GM18520 (cell line): ENCODE measurements around the gene MAOA.
"Not testable (repeated sequence)": the region's sequence is repeated elsewhere in the genome, so short reads cannot be mapped to it uniquely, and the experiment has no call there.

Experiments used
- ATAC-seq: cut with Tn5 transposase; IDR thresholded peaks from one replicate; pipeline ENCODE4 v1.9.1; 2021; ENCODE audit not compliant: unreplicated experiment

Gene MAOA

DNA sequence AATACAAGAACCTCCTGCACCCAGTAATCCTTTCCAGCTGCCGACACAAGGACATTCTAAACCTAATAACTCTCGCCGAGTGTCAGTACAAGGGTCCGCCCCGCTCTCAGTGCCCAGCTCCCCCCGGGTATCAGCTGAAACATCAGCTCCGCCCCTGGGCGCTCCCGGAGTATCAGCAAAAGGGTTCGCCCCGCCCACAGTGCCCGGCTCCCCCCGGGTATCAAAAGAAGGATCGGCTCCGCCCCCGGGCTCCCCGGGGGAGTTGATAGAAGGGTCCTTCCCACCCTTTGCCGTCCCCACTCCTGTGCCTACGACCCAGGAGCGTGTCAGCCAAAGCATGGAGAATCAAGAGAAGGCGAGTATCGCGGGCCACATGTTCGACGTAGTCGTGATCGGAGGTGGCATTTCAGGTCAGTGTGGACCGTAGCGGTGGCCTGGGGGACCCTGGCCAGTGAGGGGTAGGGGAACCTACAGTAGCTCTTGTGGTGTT, at the start of gene MAOA:
MAOA (plus strand) TSS at position 295 of the 490 bp plus-strand sequence; CDS start at position 338, 43 bp downstream.
- no peak for ATAC-seq

DNA sequence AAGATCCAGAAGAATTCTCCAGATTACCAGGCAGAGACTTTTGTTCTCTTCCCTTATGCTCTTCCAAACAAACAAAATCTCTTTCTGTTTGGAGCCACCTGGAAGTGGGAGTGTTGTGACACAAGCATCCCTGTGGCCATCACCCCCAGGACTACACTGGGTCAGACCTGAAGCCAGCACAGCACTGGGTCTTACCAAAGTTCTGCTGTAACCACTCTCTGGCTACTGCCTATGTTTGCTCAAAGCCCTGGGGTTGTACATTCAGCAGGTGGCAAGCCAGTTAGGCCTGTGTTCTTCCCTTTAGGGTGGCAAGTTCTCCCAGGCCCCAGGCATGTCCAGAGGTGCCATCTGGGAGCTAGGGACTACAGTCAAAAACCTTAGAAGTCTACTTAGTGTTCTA, 43.7 kb upstream of the MAOA start:
- no peak for ATAC-seq

DNA sequence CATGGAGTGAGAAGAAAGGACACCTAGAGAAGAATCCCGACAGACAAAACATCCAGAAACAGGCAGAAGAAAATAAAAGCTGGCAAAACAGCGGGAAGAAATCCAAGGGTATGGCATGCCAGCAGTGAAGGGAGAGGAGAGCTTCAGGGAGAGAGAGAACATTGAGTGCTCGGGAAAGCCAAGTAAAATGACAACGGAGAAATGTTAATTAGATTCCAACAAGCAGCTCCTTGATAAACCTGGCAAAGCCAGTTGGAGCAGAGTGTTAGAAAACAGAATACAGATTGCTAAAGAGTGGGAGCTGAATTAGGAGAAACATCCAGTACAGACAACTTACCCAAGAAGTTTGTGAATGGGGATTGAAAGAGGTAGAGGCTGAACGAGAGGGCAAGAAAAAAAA, 40.4 kb upstream of the MAOA start:
- no peak for ATAC-seq

DNA sequence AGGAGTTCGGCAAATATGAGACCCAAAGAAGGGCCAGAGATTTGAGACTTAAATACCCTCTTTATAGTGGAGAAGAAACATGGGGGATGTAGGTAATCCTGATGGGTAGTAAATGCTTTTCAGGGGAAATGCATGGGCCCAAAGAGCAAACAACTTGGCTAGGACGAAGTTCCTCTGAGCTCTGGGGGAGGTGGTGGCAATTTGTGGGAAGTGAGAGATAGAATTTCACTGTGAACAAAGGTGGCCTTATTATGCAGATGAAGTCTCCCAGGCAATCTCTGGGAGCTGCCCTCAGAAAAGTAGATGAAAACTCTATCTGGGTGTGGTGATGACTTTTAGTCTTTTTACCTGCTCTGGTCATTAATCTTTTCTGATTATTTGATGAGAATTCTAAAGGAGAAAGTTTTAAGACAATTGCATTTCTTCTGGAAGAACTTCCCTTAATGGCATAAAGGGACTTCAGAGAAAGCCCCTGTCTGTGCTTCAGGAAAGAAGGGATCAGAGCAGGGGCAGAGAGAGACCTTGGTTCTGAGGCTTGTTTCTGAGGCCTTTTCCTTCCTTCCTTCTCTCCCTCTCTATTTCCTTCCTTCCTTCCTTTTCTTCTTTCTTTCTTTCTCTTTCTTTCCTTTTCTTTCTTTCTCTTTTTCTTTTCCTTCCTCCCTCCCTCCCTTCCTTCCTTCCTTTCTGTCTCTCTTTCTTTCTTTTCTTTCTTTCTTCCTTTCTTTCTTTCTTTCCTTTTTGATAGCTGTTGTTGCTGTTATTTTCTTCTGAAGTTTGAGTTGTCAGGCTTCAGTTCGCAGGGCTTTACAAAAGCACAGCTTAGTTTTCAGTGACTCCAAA, 37.5 kb upstream of the MAOA start:
- ATAC-seq, result no peak

DNA sequence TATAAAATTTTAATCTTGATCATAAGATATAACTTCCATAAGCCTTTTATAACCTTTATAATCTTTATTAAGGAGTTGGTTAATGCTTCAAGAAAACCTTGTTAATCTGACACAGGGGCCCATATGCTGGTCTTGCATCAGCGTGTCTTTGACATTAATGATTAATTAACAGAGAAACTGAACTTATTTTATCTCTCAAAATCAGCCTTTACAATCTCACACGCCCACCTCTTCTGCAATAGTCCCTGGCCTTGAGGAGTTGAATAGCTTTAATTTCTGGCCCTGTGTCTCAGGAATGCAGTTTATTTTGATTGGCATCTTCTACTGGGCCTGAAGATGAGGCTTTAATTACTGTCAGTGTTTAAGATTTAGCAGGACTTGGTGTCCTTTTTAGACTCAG, 36.2 kb upstream of the MAOA start:
- ATAC-seq, result not testable (repeated sequence)

DNA sequence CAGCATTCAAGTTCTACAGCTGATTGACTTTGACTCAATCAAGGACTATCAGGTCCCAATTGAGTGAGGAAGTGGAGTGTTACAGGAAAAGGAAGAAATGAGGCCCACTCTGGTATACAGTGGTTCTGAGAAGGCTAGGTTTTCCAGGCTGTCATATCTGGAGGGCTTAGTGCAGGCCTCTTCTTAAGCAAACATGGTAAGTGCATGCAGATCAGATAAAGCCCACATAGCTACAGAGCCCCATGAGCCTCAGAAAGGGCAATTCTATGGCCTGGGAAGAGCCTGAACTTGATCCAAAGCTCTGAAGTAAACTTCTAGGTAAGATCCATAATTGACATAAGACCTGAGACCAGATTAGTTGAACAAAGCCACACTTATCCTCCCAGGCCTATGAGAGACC, 29.0 kb upstream of the MAOA start:
- ATAC-seq, result no peak

DNA sequence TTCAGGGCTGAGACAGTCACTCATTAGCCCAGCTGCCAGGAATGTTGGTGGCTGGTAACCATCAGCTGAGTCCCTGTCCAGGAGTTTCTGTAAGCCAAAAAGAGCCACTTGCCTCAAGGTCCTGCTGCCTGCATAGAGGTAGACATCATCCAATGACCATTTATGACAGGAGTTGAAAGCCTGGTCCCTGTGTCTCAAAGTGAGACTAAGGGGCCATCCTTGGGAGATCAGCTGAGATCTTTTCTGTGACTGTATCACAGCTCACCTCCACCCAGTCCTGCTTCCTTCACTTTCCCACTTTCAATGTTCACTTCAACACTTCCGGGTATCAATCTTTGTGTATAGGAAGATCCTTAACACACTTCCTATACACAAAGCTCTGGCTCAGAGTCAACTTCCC, 28.4 kb upstream of the MAOA start:
- ATAC-seq, result no peak

DNA sequence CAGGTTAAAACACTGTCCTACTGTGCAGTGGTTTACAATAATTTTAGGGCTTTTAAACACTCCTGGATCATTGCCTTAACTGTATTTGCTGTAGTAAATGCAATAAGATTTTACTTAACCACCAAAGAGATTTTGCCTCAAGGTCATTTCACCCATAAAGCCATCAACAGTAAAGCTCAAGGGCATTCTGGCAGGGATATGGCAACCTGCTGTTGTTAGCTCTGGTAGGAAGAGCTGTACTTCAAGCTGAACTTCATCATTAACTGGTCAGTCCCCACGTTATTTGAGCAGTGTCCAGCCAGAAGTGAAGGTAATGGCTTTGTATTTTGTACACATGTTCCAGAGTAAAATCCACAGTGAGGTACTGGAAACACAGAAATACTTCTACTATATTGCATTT, 26.9 kb upstream of the MAOA start:
- no peak for ATAC-seq

DNA sequence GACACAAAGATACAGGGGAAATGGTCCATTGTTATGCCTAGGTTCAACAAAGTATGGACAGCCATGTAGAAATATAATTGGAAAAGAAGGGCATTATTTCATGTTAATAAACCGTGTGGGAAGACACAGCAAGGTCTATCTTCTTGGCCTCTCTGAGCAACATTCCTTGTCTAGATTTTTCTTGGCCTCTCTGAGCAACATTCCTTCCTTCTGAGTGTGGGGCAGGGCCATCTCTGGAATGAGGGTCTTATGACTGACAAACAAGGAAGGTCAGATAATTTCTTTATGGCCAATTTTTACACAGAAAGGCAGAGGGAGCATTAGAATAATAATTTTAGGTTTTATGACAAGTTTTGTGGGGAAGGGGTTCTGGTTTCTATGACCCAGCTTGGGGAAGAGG, 24.3 kb upstream of the MAOA start:
- ATAC-seq, result no peak

DNA sequence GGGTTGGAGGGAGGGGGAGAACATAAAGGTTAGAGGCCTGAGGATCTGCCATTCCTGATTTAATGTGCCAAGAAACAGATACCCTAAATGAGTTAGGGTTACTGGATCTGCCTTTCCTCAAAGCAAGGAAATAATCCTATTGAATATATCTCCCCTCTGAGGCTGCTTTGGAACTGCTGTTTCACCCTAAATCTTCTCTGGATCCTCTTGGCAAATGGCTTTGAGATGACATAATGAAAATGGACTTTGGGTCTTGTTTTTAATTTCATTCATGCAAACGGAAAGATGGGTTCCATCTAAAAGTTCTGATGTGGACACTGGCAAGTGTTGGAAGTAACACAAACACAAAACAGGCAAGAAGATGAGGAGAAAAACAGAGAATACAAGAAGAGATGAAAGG, 23.0 kb upstream of the MAOA start:
- no peak for ATAC-seq

DNA sequence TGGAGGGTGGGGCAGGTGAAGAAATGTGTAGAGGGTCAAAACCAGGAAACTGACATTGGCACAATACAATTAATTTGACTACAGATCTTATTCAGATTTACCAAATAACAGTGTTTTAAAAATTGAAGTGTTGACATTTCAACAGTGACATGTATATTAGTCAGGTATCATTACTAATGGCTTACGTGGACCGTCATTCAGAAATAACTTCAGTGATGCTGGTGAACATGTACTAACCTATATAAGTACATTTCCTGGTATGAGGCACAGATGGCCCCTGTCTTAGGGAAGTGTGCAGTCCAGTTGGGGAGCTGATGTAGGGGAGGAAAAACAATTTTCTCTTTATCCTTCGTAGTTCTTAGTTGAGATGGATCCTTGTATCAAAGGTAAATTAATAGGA, 22.3 kb upstream of the MAOA start:
- no peak for ATAC-seq

DNA sequence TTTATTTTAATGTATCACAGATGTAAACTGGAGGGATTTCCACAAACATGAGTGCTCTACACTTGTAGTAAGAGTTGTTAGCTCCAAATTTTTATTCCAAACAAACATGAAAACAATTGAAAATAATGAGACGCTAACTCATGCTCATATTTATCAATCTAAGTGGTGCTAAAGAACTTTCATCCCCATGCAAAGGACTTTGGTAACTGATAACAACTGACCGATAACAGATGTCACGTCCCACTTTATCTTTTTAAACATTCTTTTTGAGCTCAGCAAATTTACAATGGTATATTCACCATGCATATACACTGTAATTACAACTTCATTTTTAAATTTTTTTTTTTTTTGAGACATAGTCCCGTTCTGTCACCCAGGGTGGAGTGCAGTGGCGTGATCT, 15.6 kb upstream of the MAOA start:
- ATAC-seq, result no peak

DNA sequence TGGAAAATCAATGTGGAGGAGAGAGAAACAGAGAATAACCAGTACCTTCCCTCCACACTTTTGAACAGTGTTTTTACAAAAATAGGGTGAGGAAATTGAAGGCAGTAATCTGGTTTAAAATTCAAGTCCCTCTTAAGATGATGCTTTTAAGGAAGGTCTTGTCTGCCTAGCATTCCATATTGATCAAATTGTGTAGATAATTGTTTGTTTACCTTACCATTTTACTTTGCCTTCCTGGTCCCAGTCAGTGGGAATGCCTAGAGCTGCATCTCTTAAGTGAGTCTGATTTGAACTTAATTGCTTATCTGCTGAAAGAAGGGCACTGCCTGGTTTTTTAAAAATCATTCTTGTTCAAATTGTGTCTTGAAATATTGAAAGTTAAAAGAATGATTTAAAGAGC, 14.4 kb upstream of the MAOA start:
- ATAC-seq, result no peak

DNA sequence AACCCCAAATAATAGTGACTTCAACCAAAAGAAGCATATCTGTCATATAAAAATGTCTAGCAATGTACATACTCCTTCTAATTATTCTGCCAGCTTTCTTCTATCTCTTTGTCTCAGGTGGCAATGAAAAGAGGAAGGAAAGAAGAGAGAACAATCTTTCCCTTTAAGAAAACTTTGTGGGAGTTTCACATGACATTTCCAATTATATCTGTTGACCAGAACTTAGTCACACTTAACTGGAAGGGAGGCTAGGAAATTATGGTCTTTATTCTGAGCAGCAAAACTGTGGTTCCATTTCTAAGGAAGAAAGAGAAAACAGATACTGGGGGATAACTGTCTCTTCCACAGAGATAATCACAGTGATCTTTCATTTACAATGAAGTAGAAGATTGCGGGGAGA, 12.9 kb upstream of the MAOA start:
- ATAC-seq, result no peak

DNA sequence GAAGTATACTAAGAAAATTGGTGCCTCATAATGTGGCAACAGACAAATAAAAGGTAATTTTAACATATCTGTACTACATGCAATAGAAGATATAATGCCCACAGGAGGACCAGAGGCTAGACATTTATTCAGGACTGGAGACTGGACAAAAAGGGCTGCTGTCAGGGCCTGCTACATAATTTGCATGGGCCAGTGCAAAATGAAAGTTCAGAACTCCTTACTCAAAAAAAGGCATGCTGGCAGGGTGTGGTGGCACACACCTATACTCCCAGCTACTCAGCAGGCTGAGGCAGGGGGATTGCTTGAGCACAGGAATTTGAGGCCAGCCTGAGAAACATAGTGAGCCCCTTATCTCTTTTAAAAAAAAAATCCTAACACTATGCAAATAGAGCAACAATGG, 12.4 kb upstream of the MAOA start:
- ATAC-seq, result no peak

DNA sequence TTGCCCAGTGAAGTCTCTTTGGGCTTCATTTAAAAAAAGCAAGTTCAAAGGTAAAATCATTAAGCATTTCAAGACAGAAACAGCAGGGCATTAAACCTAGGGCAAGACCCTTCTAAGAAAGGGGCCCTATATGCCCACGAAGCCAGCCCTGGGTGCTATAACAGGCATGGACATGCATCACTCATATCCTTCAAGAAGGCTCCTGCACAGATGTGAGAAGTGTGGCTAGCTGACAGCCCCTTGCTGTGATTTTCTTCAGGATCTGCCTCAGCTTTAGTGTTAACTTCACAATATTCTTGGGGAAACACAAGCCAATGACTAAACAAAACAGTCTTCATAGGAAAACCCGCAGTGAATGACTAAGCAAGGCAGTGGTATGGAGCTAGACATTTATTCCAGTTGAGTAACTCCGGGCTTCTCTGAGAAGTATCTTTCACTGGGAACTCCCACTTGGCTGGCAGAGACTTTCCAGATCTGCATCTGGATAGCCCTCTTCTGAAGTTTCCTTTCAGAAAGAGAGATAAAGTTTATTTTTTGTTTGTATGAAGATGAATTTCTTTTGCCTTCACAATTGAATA, 11.9 kb upstream of the MAOA start:
- no peak for ATAC-seq

DNA sequence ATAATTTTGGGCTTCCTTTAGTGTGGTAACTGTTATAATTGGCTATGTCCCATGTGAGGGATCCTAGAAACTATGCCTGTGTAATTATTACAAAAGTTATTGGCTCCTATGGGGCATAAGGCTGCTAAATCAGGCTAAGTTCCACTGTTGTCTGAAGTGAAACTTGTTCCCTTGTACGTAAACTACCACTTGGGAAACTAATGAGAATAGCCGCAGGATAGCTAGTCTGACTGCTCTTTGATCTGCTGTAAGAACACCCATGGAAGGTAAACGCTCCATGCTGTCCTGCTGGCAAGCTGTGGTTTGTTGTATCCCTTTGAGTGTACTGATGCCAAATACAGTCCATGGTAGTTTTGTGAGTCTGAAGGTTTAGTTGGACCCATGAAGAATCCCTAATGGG, 9.3 kb upstream of the MAOA start:
- no peak for ATAC-seq

DNA sequence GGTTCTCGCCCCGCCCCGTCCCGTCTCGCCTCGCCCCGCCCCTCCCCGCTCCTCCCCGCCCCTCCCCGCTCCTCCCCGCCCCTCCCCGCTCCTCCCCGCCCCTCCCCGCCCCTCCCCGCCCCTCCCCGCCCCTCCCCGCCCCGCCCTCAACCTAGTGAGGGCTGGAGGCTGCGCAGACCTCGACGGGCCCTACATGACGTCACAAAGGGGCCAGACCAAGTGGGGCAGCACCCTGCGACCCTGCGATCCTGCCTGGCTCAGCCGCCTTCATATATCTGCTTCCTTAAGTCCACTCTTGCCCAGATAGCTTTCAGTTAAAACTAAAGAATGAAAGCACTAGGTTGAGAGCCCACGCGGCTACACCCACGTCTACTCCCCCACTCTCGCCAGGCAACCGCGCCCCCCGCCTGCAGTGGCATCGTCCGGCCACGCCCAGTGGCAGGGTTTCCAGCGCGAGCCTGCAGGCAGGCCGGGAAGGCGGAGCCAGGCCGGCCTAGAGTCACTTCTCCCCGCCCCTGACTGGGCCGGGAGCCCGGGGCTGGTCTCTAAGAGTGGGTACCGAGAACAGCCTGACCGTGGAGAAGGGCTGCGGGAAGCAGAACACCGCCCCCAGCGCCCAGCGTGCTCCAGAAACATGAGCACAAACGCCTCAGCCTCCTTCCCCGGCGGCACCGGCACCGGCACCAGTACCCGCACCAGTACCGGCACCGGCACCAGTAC, 1.5 kb upstream of the MAOA start:
- peak; percentile 73 for ATAC-seq

DNA sequence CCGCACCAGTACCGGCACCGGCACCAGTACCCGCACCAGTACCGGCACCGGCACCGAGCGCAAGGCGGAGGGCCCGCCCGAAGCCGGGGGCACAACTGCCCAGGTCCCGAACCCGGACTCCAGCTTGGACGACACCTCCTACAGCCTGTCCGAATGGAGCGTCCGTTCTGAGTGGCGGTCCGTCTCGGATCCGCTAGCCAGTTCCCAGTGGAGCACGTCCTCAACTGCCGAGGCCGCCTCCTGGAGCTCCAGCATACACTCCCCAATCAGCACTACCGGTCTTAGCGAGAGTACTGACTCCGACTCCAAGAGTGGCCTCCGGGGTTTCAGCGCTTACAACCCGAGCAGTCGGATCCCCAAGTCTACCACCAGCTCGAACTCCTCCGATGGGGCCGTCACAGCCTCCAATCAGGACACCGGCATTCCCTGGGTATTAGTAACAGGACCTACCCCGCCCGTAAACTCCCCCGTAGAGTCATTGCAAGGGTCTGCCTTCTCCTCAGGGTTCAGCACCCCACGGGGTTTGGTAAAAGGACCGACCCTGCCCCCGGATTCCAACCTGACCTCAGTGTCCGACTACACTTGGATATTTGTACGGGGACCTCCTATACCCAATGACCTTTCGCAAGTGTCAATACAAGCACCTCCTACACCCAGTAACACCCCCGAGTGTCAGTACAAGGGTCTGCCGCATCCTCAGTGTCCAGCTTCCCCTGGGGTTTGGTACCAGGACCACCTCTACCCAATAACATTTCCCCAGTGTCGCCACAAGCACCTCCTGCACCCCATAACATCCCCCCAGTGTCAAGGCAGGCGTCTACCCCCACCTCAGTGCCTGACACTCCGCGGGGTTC, 721 bp upstream of the MAOA start:
- ATAC-seq, result no peak

DNA sequence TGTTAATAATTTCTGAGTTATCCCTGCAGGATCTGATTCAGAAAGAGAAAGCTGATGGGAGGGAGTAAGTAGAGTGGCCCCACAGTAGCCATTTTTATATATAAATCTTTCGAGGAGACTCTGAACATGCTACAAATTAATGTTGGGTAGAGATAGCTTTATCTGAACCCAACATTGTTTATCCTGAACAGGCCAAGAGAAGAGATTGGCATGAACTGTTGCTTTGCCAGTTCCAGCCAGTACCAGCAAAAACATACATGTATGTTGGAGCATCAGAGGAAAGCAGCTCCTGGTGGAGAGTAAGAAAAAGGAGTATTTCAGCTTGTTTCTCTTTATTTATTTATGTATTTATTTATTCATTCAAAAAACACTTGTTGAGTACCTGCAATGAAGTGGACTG, 1.6 kb downstream of the MAOA start:
- no peak for ATAC-seq
